HepG2 (cell line): Measurements from ENCODE around the gene RGS13. TPM values are rescaled to one million over a fixed set of nuclear protein-coding genes. Genes with fewer than 3 reads are reported as not detected.

ENCODE experiments used
- ATAC-seq: fragments of 200-7000 bp; cut with Tn5 transposase; 3 replicates; pipeline ENCODE4 v1.9.1; 2020; ENCODE audit warnings: mild to moderate bottlenecking, moderate library complexity
- BruUV-seq: library from RNA; stranded (reverse); fragments of 400-500 nt; replicated peaks from 2 replicates; lab custom pipeline; 2021; lab: Mats Ljungman, UMichigan
- CTCF ChIA-PET: fragments of 300-600 bp; formaldehyde crosslinking; extraction: SDS; loops from one replicate; lab custom pipeline; 2021; ENCODE audit warnings: low total read pairs, inconsistent platforms, low intra/inter-chr PET ratio; lab: Yijun Ruan, JAX
- POLR2A ChIA-PET: fragments of 350-600 bp; sonication (Branson Sonifier 250); formaldehyde crosslinking; loops from one replicate; lab custom pipeline; 2020; ENCODE audit warnings: antibody characterized with exemption, inconsistent platforms; lab: Yijun Ruan, JAX
- DNase-seq: peaks from one replicate; pipeline ENCODE4 v3.0.0-alpha.2; 2015; ENCODE audit warnings: low spot score
- FAIRE-seq: peaks from 3 replicates; lab custom pipeline; 2011; peaks lifted over from hg19 to GRCh38; lab: Jason Lieb, UNC
- H2AFZ ChIP-seq: one replicate; pipeline ENCODE4 v1.6.1; 2011; ENCODE audit warnings: low read length, inconsistent platforms
- H3K27ac ChIP-seq: fragments of 300-600 bp; 3 replicates; pipeline ENCODE4 v1.8.0; 2011; ENCODE audit warnings: mixed run types, mild to moderate bottlenecking, mixed read lengths, low read length, inconsistent platforms; ENCODE audit not compliant: insufficient read depth; ENCODE audit errors: extremely low read length
- H3K27me3 ChIP-seq, 2 experiments: fragments of 200-600 bp in 1 of 2; 2 replicates in 1 of 2; 3 replicates in 1 of 2; pipeline versions ENCODE4 v1.6.0 to v1.8.0; 2011; ENCODE audit warnings: low read length in 2 of 2, mild to moderate bottlenecking in 2 of 2, moderate library complexity in 2 of 2, inconsistent platforms in 1 of 2; ENCODE audit not compliant: insufficient read depth in 2 of 2, control insufficient read depth in 1 of 2
- H3K36me3 ChIP-seq, 2 experiments: fragments of 200-600 bp in 1 of 2; replicated peaks in 1 of 2; 2 replicates in 1 of 2; 3 replicates in 1 of 2; pipeline versions ENCODE4 v1.5.1 to v1.8.0; 2011; ENCODE audit warnings: low read length in 2 of 2, inconsistent platforms in 1 of 2; ENCODE audit not compliant: insufficient read depth in 2 of 2, control insufficient read depth in 1 of 2
- H3K4me1 ChIP-seq: 2 replicates; pipeline ENCODE4 v1.5.1; 2012; ENCODE audit warnings: low read length, inconsistent platforms; ENCODE audit not compliant: insufficient read depth
- H3K4me2 ChIP-seq: 2 replicates; pipeline ENCODE4 v1.6.0; 2011; ENCODE audit warnings: low read depth, low read length, inconsistent platforms
- H3K4me3 ChIP-seq, 3 experiments: fragments of 200-600 bp in 1 of 3; sonication (generic), shearing (Covaris generic) in 1 of 3; replicated peaks in 1 of 3; 2 replicates each; pipeline ENCODE4 v1.5.1; 2011 to 2016; ENCODE audit warnings: low read length in 3 of 3, inconsistent platforms in 2 of 3, low read depth in 2 of 3, mild to moderate bottlenecking in 2 of 3, control low read depth in 1 of 3, mixed read lengths in 1 of 3; ENCODE audit not compliant: insufficient read depth in 1 of 3
- H3K79me2 ChIP-seq: one replicate; pipeline ENCODE4 v1.6.1; 2011; ENCODE audit warnings: low read length, inconsistent platforms; ENCODE audit not compliant: insufficient read depth
- H3K9ac ChIP-seq: 2 replicates; pipeline ENCODE4 v1.6.0; 2011; ENCODE audit warnings: mild to moderate bottlenecking, low read depth, low read length, inconsistent platforms; ENCODE audit not compliant: insufficient read depth
- H3K9me3 ChIP-seq: 2 replicates; pipeline ENCODE4 v1.5.1; 2012; ENCODE audit warnings: mild to moderate bottlenecking, low read length
- H4K20me1 ChIP-seq: 2 replicates; pipeline ENCODE4 v1.6.0; 2011; ENCODE audit warnings: inconsistent platforms, mild to moderate bottlenecking, low read length, moderate library complexity; ENCODE audit not compliant: insufficient read depth
- NR2C2 ChIP-seq: sonication (generic); formaldehyde crosslinking; IDR thresholded peaks from 2 replicates; pipeline ENCODE4 v1.4.0; 2020; ENCODE audit warnings: missing genetic modification reagents, mild to moderate bottlenecking, moderate library complexity, borderline replicate concordance
- SPEN ChIP-seq: sonication (generic); formaldehyde crosslinking; IDR thresholded peaks from 2 replicates; pipeline ENCODE4 v1.5.1; 2020; ENCODE audit warnings: low read depth, mild to moderate bottlenecking, missing genetic modification reagents
- SYNCRIP ChIP-seq: fragments of 200-400 bp; formaldehyde crosslinking; IDR thresholded peaks from 2 replicates; pipeline ENCODE4 v1.6.1; 2018; ENCODE audit warnings: mild to moderate bottlenecking, low read depth, low read length; ENCODE audit not compliant: insufficient read depth
- ZFP82 ChIP-seq: sonication (generic); formaldehyde crosslinking; IDR thresholded peaks from 2 replicates; pipeline ENCODE4 v1.5.1; 2020; ENCODE audit warnings: mild to moderate bottlenecking, missing genetic modification reagents, borderline replicate concordance
- ZNF724P ChIP-seq: sonication (generic); formaldehyde crosslinking; IDR thresholded peaks from 2 replicates; pipeline ENCODE4 v1.8.0; 2022; ENCODE audit warnings: missing genetic modification reagents, borderline replicate concordance
- WGBS: methylation state at CpG from one replicate; pipeline ENCODE4 v1.1.6; 2017; ENCODE audit warnings: low lambda C conversion rate; 5-methylcytosine and 5-hydroxymethylcytosine counted together
- in situ Hi-C: cut with HindIII; loops from 2 replicates; pipeline ENCODE4 v1.10.0; 2017; ENCODE audit warnings: low pct_unique_long_range_greater_than_20kb; ENCODE audit not compliant: extremely low pct_ligation_motif_present
- intact Hi-C: fragments of 100-400 bp; cut with micrococcal nuclease; formaldehyde crosslinking; loops from one replicate; pipeline ENCODE4 v1.10.0; 2022; ENCODE audit not compliant: unreplicated experiment
- polyA plus RNA-seq, 8 experiments: library from polyadenylated mRNA; depleted of rRNA in 3 of 8; stranded (reverse) in 7 of 8; unstranded in 1 of 8; fragments of >200 nt; fragmentation: Illumina TruSeq in 4 of 8; extraction: Trizol in 4 of 8; gene quantifications; 2 replicates each; pipeline versions ENCODE4 v1.2.1 to v1.2.3, GENCODE V29; 2011 to 2016; ENCODE audit warnings: low read depth in 4 of 8, missing spikeins in 1 of 8, mixed read lengths in 1 of 8; ENCODE audit not compliant: insufficient read depth in 1 of 8
- total RNA-seq, 5 experiments: library from RNA; depleted of rRNA; stranded (reverse); fragments of >200 nt; fragmentation: Illumina TruSeq; extraction: Trizol; gene quantifications; 2 replicates each; pipeline ENCODE4 v1.2.3, GENCODE V29; 2016; ENCODE audit warnings: low read depth in 1 of 5
- TF ChIP-seq, protein P1 (sequence below): sonication (generic); formaldehyde crosslinking; IDR thresholded peaks from 2 replicates; pipeline ENCODE4 v1.4.0; 2020; ENCODE audit warnings: mild to moderate bottlenecking, missing genetic modification reagents, borderline replicate concordance

RGS13 gene
- total and polyA plus RNA-seq, 2 of the 13 experiments (the other 11 are each of a cell fraction or from before 2014, with no cell fraction given): not detected

DNA sequence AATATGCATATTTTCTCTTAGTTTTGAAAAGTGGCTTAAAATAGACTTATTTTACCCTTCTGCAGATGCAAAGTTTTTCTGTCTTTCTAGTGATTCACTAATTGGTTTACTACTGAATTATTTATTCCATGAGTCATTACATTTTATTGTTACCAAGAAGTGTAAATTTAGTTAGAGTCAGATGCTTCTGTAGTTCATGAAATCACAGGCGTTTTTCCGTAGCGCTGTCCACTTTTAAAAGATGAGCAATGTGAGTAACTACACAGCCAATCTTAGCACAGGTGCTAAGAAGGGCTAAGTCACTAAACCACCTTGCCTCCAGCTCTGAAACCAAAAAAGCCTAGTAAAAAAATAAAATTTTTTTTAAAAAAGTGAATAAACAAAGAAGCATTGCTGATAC is 24.7 kb downstream of the RGS13 start:
- CTCF ChIA-PET: no interaction called here

More for the DNA sequence above, 24.7 kb downstream of the RGS13 start:
- Histone ChIP-seq H2AFZ (no peak overlapping the region), H3K36me3 (no peaks in the 10 kb centered on the region), H3K4me1 (no peaks in the 10 kb centered on the region), H3K4me2 (no peak overlapping the region), H3K27ac (no peak overlapping the region), H4K20me1 (no peaks in the 10 kb centered on the region), H3K79me2 (no peaks in the 10 kb centered on the region), H3K9me3 (no peaks in the 10 kb centered on the region), H3K27me3 (no peaks in the 10 kb centered on the region; a peak in 1 of 5 replicates), H3K4me3 (no peak overlapping the region), H3K9ac (no peak overlapping the region)
- FAIRE-seq (no peak), DNase-seq (no peak), ATAC-seq (no peak)
- intact Hi-C loops: no loop called here
- in situ Hi-C loops: no loop called here
- 72% methylated on average over 3 of the region's 3 CpGs for WGBS
- TF ChIP-seq SYNCRIP (no peak), ZNF724P (no peak), SPEN (CRISPR knock-in tag) (no peak), NR2C2 (CRISPR knock-in tag) (no peak), ZFP82 (CRISPR knock-in tag) (no peak)
- TF ChIP-seq, protein P1, sequence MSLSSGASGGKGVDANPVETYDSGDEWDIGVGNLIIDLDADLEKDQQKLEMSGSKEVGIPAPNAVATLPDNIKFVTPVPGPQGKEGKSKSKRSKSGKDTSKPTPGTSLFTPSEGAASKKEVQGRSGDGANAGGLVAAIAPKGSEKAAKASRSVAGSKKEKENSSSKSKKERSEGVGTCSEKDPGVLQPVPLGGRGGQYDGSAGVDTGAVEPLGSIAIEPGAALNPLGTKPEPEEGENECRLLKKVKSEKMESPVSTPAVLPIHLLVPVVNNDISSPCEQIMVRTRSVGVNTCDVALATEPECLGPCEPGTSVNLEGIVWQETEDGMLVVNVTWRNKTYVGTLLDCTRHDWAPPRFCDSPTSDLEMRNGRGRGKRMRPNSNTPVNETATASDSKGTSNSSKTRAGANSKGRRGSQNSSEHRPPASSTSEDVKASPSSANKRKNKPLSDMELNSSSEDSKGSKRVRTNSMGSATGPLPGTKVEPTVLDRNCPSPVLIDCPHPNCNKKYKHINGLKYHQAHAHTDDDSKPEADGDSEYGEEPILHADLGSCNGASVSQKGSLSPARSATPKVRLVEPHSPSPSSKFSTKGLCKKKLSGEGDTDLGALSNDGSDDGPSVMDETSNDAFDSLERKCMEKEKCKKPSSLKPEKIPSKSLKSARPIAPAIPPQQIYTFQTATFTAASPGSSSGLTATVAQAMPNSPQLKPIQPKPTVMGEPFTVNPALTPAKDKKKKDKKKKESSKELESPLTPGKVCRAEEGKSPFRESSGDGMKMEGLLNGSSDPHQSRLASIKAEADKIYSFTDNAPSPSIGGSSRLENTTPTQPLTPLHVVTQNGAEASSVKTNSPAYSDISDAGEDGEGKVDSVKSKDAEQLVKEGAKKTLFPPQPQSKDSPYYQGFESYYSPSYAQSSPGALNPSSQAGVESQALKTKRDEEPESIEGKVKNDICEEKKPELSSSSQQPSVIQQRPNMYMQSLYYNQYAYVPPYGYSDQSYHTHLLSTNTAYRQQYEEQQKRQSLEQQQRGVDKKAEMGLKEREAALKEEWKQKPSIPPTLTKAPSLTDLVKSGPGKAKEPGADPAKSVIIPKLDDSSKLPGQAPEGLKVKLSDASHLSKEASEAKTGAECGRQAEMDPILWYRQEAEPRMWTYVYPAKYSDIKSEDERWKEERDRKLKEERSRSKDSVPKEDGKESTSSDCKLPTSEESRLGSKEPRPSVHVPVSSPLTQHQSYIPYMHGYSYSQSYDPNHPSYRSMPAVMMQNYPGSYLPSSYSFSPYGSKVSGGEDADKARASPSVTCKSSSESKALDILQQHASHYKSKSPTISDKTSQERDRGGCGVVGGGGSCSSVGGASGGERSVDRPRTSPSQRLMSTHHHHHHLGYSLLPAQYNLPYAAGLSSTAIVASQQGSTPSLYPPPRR (CRISPR knock-in tag): no peak
- POLR2A ChIA-PET: no interaction called here
- BruUV-seq: no TSS peak
